GM18951 (cell line): ENCODE measurements around the gene NRAP.
"Not testable (repeated sequence)": the region's sequence is repeated elsewhere in the genome, so short reads cannot be mapped to it uniquely, and the experiment has no call there.

ENCODE experiments used
- POLR2A ChIP-seq: IDR thresholded peaks from 4 replicates; pipeline ENCODE4 v1.6.1; 2011; ENCODE audit warnings: mild to moderate bottlenecking; ENCODE audit not compliant: insufficient read length, insufficient read depth; ENCODE audit errors: extremely low read depth
- in situ Hi-C: fragments of 300-500 bp; cut with MboI; formaldehyde crosslinking; loops from one replicate; pipeline ENCODE4 v1.12.0; 2022; ENCODE audit warnings: low sequenced_read_pairs, mixed read lengths, inconsistent platforms; ENCODE audit not compliant: unreplicated experiment

The NRAP gene

GRCh38 chr10:113663142-113663541, 699 bp downstream of the NRAP start:
- in situ Hi-C loops, result no loop called here
- TF ChIP-seq POLR2A, result no peak

DNA sequence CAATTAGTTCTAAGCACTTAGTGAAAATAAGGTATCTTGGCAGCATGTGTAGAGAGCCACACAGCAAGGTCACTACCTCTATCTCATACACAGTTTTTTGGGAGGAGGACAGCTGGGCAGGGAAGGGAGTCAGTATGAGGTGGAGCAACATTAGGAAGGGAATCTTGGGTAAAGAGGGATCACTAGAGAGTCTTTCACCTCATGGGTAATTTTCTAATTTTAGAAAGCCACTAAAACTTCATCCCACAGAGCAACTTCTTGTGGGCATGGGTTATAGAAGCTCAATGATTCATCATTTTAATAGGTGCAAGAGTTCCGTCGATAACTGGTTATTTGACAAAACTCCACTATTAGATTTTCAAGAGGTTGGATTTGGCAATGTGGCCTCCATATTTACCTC, 2.5 kb downstream of the NRAP start:
- TF ChIP-seq POLR2A, result no peak
- in situ Hi-C loops, result no loop called here

DNA sequence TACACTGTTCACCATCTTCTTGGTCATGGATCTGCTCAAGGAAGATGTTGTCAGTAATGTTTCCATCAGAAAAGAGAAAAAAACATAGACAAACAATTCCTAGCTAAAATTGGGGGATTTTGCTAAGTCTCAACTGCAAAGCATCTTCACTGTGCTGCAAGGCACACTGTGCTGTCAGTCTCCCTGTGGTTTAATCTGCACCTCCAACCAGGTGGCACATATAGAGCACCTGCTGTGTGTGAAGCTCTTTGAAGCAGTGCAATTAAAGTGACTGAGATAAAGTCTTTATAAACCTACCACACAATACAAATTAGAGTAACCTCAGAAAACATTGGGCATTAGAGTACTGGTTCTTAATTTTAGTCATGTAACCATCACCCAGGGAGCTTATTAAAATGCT, 6.3 kb downstream of the NRAP start:
- no peak for TF ChIP-seq POLR2A
- in situ Hi-C loops, result no loop called here

DNA sequence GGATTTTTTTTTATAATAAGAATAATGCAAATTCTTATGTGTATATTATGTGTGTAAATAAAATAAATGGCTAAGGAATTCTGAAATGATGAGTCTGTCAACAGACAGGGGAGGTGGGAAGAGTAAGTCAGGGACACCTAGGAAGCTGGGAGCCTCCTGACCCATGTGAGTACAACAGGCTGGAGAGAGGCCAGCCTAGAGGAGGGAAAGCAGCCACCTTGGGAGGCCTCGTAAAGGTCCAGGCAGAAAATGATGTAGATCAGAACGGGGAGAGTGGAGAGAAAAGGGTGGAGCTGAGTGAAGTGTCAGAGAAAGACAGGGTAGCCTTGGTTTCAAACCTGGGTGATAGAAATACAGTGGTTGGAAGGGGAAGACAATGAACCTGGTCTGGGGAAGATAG, 6.9 kb downstream of the NRAP start:
- no peak for TF ChIP-seq POLR2A
- in situ Hi-C loops, result no loop called here

DNA sequence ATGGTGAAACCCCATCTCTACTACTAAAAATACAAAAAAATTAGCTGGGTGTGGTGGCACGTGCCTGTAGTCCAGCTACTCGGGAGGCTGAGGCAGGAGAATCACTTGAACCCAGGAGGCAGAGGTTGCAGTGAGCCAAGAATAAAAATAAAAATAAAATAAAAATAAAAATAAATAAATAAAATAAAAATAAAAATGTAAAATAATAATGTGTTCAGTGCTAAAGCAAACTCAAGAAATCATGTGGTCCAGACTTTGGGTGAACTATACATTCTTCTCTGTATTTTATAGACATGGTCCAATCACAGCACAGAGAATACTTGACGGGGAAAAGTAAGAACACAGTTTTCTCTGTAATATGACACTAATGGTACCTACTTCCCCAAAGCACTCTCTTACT, 11.4 kb downstream of the NRAP start:
- in situ Hi-C loops, result not testable (repeated sequence)

GRCh38 chr10:113651898-113652297, 11.9 kb downstream of the NRAP start:
- no peak for TF ChIP-seq POLR2A
- in situ Hi-C loops, result no loop called here

- in situ Hi-C loops, result no loop called here
- no peak for TF ChIP-seq POLR2A
These were observed 12.8 kb downstream of the NRAP start for GRCh38 chr10:113651021-113651420.

DNA sequence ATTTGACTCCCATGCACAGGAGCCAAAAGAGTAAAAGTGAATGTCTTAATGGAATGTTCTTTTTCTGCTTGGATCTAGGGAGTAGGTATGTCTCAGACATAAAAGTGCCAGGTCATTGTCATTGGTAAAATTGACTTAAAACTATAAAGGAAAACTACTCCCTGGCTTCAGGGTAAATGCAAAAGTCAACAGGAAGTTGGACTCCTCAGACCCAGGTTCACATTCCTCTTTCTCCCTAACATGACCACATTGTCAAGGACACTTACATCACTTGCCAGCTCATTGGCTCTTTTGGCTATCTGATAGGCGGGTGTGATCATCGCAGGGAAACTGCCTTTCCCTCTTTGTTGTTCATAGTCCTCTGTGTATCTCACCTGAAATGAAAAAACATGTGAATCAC, 13.7 kb downstream of the NRAP start:
- in situ Hi-C loops, result no loop called here
- no peak for TF ChIP-seq POLR2A

DNA sequence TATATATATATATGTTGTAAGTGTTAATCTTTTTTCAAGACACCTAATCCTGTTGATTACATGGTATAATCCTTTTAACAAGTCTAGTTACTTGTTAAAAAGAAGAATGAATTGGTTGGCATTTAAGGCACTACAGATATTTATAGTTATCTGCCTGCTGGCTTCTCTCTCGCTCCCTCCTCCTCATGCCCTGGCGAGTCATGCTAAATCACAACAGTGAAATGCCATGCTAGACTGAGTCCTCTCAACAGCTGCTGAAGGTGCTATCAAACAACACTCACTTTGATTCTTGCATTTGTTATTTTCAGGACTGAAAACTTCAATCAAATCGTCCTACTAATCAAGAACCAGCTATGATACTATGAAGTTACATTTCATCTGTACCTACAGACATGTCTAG, 15.4 kb downstream of the NRAP start:
- in situ Hi-C loops, result no loop called here
- no peak for TF ChIP-seq POLR2A

GRCh38 chr10:113647812-113648211, 16.0 kb downstream of the NRAP start:
- TF ChIP-seq POLR2A, result no peak
- in situ Hi-C loops, result no loop called here

DNA sequence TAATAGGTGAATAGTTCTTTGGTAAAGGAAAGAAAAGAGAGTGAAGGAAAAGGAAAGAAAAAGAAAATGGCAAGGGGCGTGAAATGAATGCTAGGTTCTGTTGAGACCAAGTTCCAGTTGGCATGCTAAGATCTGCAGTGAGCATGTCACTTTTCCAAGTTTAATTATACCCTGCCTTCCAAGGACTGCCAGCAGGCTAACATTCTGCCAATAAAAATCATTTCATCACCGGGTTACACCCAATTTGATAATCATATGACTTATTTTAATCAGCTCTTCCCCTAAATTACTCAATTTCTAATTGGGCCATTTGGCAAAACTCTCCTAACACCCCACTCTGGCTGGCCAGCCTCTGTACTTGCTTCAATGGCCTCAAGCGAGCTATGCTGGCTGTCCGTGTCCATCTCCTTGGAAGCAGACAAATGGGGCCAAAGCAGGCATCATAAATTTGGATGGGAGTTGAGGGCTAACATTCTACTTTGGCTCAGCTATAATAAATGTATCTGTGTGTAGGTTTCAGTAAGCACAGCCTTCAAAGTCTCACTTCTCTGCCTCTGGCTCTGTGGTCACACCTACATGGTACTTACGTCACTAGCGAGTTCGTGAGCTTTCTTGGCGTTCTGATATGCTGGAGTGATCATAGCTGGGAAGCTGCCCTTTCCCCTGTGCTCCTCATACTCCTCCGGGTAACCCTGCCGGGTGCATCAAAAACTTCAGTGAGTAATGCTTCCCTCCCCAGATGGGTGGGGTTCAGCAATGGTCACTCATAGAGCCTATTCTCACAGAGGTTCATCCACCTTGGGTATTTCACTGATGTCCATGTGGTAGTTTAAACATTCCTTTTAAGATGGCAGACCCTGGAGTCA, 17.3 kb downstream of the NRAP start:
- no peak for TF ChIP-seq POLR2A

GRCh38 chr10:113644185-113645120, 19.4 kb downstream of the NRAP start:
- no peak for TF ChIP-seq POLR2A
- in situ Hi-C loops, result no loop called here

More for the DNA sequence above, 17.3 kb downstream of the NRAP start:
- in situ Hi-C loops, result no loop called here

- in situ Hi-C loops, result no loop called here
- no peak for TF ChIP-seq POLR2A
These were observed 20.7 kb downstream of the NRAP start for GRCh38 chr10:113643183-113643582.

GRCh38 chr10:113641702-113642101, 22.1 kb downstream of the NRAP start:
- in situ Hi-C loops, result no loop called here
- no peak for TF ChIP-seq POLR2A
